ENCODE results near the gene CDH13. TPM values are rescaled to one million over a fixed set of nuclear protein-coding genes. Genes with fewer than 3 reads are reported as not detected.

Gene CDH13
- total RNA-seq, result 161 TPM
- long read RNA-seq, partial matches to known transcripts, result 253 of 265 reads
- long read RNA-seq, other reads (novel, unspliced or antisense), result 12 of 265 reads

- intact Hi-C loops (cut with micrococcal nuclease), result no loop called here
- no peaks in the 10 kb centered on the region for H3K36me3 ChIP-seq
- H3K4me1 ChIP-seq, result peaks cover 68% of the 10 kb centered on the region
- peaks cover 3% of the 10 kb centered on the region for H3K27me3 ChIP-seq (ENCODE audit: low read depth)
- peak; percentile 48 for DNase-seq
- H3K9me3 ChIP-seq (replicated peaks), result no peaks in the 10 kb centered on the region
- H3K4me3 ChIP-seq, result peak within 1 kb of the TSS; percentile 90
- peak within 1 kb of the TSS; percentile 95 for H3K27ac ChIP-seq (replicated peaks)
- no peak for TF ChIP-seq CTCF (IDR thresholded peaks at IDR 0.05; ENCODE audit: borderline replicate concordance)
Measured at GRCh38 chr16:82626791-82627261, at the start of gene CDH13. CDH13 (plus strand) TSS chr16:82626969.

GRCh38 chr16:82580298-82580890, 46.4 kb upstream of the CDH13 start:
- TF ChIP-seq CTCF (IDR thresholded peaks at IDR 0.05; ENCODE audit: borderline replicate concordance), result peak; percentile 59
- H3K27me3 ChIP-seq (ENCODE audit: low read depth), result no peaks in the 10 kb centered on the region
- peaks cover 11% of the 10 kb centered on the region for H3K4me1 ChIP-seq
- H3K27ac ChIP-seq (replicated peaks), result no peak overlapping the region
- no peaks in the 10 kb centered on the region for H3K9me3 ChIP-seq (replicated peaks)
- DNase-seq, result no peak
- no peaks in the 10 kb centered on the region for H3K36me3 ChIP-seq
- intact Hi-C loops (cut with micrococcal nuclease), result no loop called here
- H3K4me3 ChIP-seq, result no peak overlapping the region

- Histone ChIP-seq H3K27ac (replicated peaks) (no peak overlapping the region), H3K4me3 (no peak overlapping the region), H3K36me3 (no peaks in the 10 kb centered on the region), H3K4me1 (peaks cover 11% of the 10 kb centered on the region), H3K9me3 (replicated peaks) (no peaks in the 10 kb centered on the region), H3K27me3 (ENCODE audit: low read depth) (no peaks in the 10 kb centered on the region)
- no peak for DNase-seq
- intact Hi-C loops (cut with micrococcal nuclease), result no loop called here
- no peak for TF ChIP-seq CTCF (IDR thresholded peaks at IDR 0.05; ENCODE audit: borderline replicate concordance)
Measured at GRCh38 chr16:82582975-82583374, 43.8 kb upstream of the CDH13 start.

- DNase-seq, result no peak
- Histone ChIP-seq H3K9me3 (replicated peaks) (no peaks in the 10 kb centered on the region), H3K36me3 (no peaks in the 10 kb centered on the region), H3K4me1 (peaks cover 11% of the 10 kb centered on the region), H3K27me3 (ENCODE audit: low read depth) (no peaks in the 10 kb centered on the region), H3K27ac (replicated peaks) (no peak overlapping the region), H3K4me3 (no peak overlapping the region)
- no peak for TF ChIP-seq CTCF (IDR thresholded peaks at IDR 0.05; ENCODE audit: borderline replicate concordance)
- intact Hi-C loops (cut with micrococcal nuclease), result no loop called here
Measured at GRCh38 chr16:82583422-82583821, 43.3 kb upstream of the CDH13 start.

- Histone ChIP-seq H3K9me3 (replicated peaks) (no peaks in the 10 kb centered on the region), H3K36me3 (no peaks in the 10 kb centered on the region), H3K4me1 (peaks cover 11% of the 10 kb centered on the region), H3K27ac (replicated peaks) (peak overlapping the region; percentile 64), H3K4me3 (peak overlapping the region; percentile 45), H3K27me3 (ENCODE audit: low read depth) (no peaks in the 10 kb centered on the region)
- no peak for TF ChIP-seq CTCF (IDR thresholded peaks at IDR 0.05; ENCODE audit: borderline replicate concordance)
- no peak for DNase-seq
- intact Hi-C loops (cut with micrococcal nuclease), result no loop called here
Measured at GRCh38 chr16:82584553-82585152, 42.1 kb upstream of the CDH13 start.

Measured in left ventricle myocardium inferior (tissue), 1 donor.